Lower leg skin (tissue), 3 donors: Measurements from ENCODE around the gene LMOD3.

Source experiments
- CTCF ChIP-seq, 3 donors: fragments of 450-650 bp; IDR thresholded peaks; one replicate each; pipeline ENCODE4 v1.5.1; 2016; ENCODE audit warnings: antibody characterized with exemption in 3 of 3, mild to moderate bottlenecking in 3 of 3, moderate library complexity in 2 of 3
- POLR2A ChIP-seq, 2 donors: fragments of 450-650 bp; IDR thresholded peaks; one replicate each; pipeline ENCODE4 v1.6.1; 2016 to 2017; ENCODE audit warnings: antibody characterized with exemption in 2 of 2, mild to moderate bottlenecking in 1 of 2, moderate library complexity in 1 of 2

GRCh38 chr3:69142090-69142489 is 19.7 kb upstream of the LMOD3 start:
- TF ChIP-seq CTCF (IDR thresholded peaks at IDR 0.05) (no peak), POLR2A (IDR thresholded peaks at IDR 0.05) (no peak)
